ENCODE measurements around the gene ITGA11. TPM values are rescaled to one million over a fixed set of nuclear protein-coding genes. Genes with fewer than 3 reads are reported as not detected.

Gene ITGA11
- total RNA-seq, 3 donors from 2014 or later = 7.8 to 8.5 (median 7.9) TPM

Other genes with a start within 250 kb of the ITGA11 start
- gene CALML4, start 226.8 kb downstream of the ITGA11 start, total RNA-seq = 1 to 10 TPM; 5.3 to 7.9 (median 6.0) TPM
- gene CLN6, start 202.4 kb downstream of the ITGA11 start, total RNA-seq = 10 to 100 TPM; 16.5 to 23.1 (median 18.4) TPM
- gene FEM1B, start 154.4 kb downstream of the ITGA11 start, total RNA-seq = 10 to 100 TPM; 48.5 to 82.7 (median 60.0) TPM
- gene CORO2B, start 146.8 kb upstream of the ITGA11 start, total RNA-seq = 10 to 100 TPM in 1 of 3 donors, 1 to 10 TPM in 2; 2.9 to 11.2 (median 3.5) TPM

All from breast epithelium (tissue), 3 donors.